IMR-90 (cell line): Measurements from ENCODE around the gene ATXN1. TPM values are rescaled to one million over a fixed set of nuclear protein-coding genes. Genes with fewer than 3 reads are reported as not detected.

Experiments
- ATAC-seq: fragments of 200-7000 bp; cut with Tn5 transposase; 2 replicates; pipeline ENCODE4 v1.9.1; 2020; ENCODE audit warnings: low read depth, mild to moderate bottlenecking, moderate library complexity
- BruUV-seq: library from RNA; stranded (reverse); fragments of 400-500 nt; replicated peaks from 2 replicates; lab custom pipeline; 2021; lab: Mats Ljungman, UMichigan
- CTCF ChIA-PET: fragments of 300-600 bp; formaldehyde crosslinking; extraction: SDS; loops from one replicate; lab custom pipeline; 2021; ENCODE audit warnings: antibody characterized with exemption; lab: Yijun Ruan, JAX
- POLR2A ChIA-PET: fragments of 300-600 bp; sonication (Branson Sonifier 250); formaldehyde crosslinking; loops from one replicate; lab custom pipeline; 2022; ENCODE audit warnings: antibody characterized with exemption; ENCODE audit not compliant: unreplicated experiment; lab: Charles Lee
- DNase-seq: peaks from one replicate; pipeline ENCODE4 v3.0.0; 2013
- H2AFZ ChIP-seq: replicated peaks from 2 replicates; pipeline ENCODE3; 2013; ENCODE audit warnings: low read length, mild to moderate bottlenecking; ENCODE audit not compliant: poor library complexity
- H2AK5ac ChIP-seq: 2 replicates; pipeline ENCODE4 v1.6.1; 2013; ENCODE audit warnings: low read depth, low read length, inconsistent platforms
- H2AK9ac ChIP-seq: replicated peaks from 2 replicates; pipeline ENCODE3; 2013; ENCODE audit warnings: mild to moderate bottlenecking, low read depth, low read length, moderate library complexity; ENCODE audit not compliant: poor library complexity
- H2BK120ac ChIP-seq: 2 replicates; pipeline ENCODE4 v1.6.1; 2013; ENCODE audit warnings: low read depth, low read length, inconsistent platforms
- H2BK15ac ChIP-seq: 3 replicates; pipeline ENCODE4 v1.6.1; 2013; ENCODE audit warnings: low read depth, low read length, inconsistent platforms
- H2BK20ac ChIP-seq: 2 replicates; pipeline ENCODE4 v1.6.1; 2013; ENCODE audit warnings: low read depth, mild to moderate bottlenecking, inconsistent platforms, low read length, moderate library complexity
- H2BK5ac ChIP-seq: 2 replicates; pipeline ENCODE4 v1.6.1; 2013; ENCODE audit warnings: mild to moderate bottlenecking, low read depth, low read length, inconsistent platforms; ENCODE audit not compliant: poor library complexity, severe bottlenecking
- H3K14ac ChIP-seq: replicated peaks from 2 replicates; pipeline ENCODE4 v1.6.1; 2013; ENCODE audit warnings: low read depth, low read length, inconsistent platforms
- H3K18ac ChIP-seq: 2 replicates; pipeline ENCODE4 v1.6.1; 2013; ENCODE audit warnings: low read depth, low read length, control low read depth
- H3K23ac ChIP-seq: 2 replicates; pipeline ENCODE4 v1.6.1; 2013; ENCODE audit warnings: low read depth, low read length, inconsistent platforms
- H3K27ac ChIP-seq: 2 replicates; pipeline ENCODE4 v1.5.1; 2013; ENCODE audit warnings: mild to moderate bottlenecking, control low read depth, low read length; ENCODE audit not compliant: insufficient read depth
- H3K27me3 ChIP-seq: 2 replicates; pipeline ENCODE4 v1.6.1; 2013; ENCODE audit warnings: low read length; ENCODE audit not compliant: control insufficient read depth, insufficient read depth
- H3K36me3 ChIP-seq: 2 replicates; pipeline ENCODE4 v1.6.1; 2013; ENCODE audit warnings: low read length, mixed read lengths; ENCODE audit not compliant: control insufficient read depth, insufficient read depth
- H3K4ac ChIP-seq: 2 replicates; pipeline ENCODE4 v1.6.1; 2013; ENCODE audit warnings: low read depth, low read length, inconsistent platforms
- H3K4me1 ChIP-seq: 2 replicates; pipeline ENCODE4 v1.6.1; 2013; ENCODE audit warnings: low read length, mixed read lengths; ENCODE audit not compliant: control insufficient read depth, insufficient read depth
- H3K4me2 ChIP-seq: 2 replicates; pipeline ENCODE4 v1.6.1; 2013; ENCODE audit warnings: low read depth, mild to moderate bottlenecking, control low read depth, low read length, moderate library complexity
- H3K4me3 ChIP-seq: 2 replicates; pipeline ENCODE4 v1.5.1; 2013; ENCODE audit warnings: low read depth, mild to moderate bottlenecking, control low read depth, low read length, moderate library complexity; ENCODE audit not compliant: insufficient read depth
- H3K56ac ChIP-seq: 2 replicates; pipeline ENCODE4 v1.6.1; 2013; ENCODE audit warnings: low read length, inconsistent platforms; ENCODE audit not compliant: insufficient read depth; ENCODE audit errors: extremely low read depth
- H3K79me1 ChIP-seq, 2 experiments: 2 replicates each; pipeline ENCODE4 v1.6.1; 2013; ENCODE audit warnings: low read length in 2 of 2, inconsistent platforms in 1 of 2, low read depth in 1 of 2
- H3K9ac ChIP-seq: 2 replicates; pipeline ENCODE4 v1.6.1; 2013; ENCODE audit warnings: low read depth, low read length, control low read depth
- H3K9me1 ChIP-seq: 2 replicates; pipeline ENCODE4 v1.6.1; 2013; ENCODE audit warnings: low read length, inconsistent platforms; ENCODE audit not compliant: insufficient read depth
- H3K9me3 ChIP-seq: 2 replicates; pipeline ENCODE4 v1.6.1; 2013; ENCODE audit warnings: low read length; ENCODE audit not compliant: control insufficient read depth, insufficient read depth
- H4K20me1 ChIP-seq: 2 replicates; pipeline ENCODE4 v1.6.1; 2013; ENCODE audit warnings: low read length, inconsistent platforms; ENCODE audit not compliant: insufficient read depth
- H4K5ac ChIP-seq: 2 replicates; pipeline ENCODE4 v1.6.1; 2013; ENCODE audit warnings: mild to moderate bottlenecking, low read depth, low read length, control low read depth
- H4K8ac ChIP-seq, 2 experiments: 2 replicates each; pipeline ENCODE4 v1.6.1; 2013; ENCODE audit warnings: low read depth in 2 of 2, low read length in 2 of 2, control low read depth in 1 of 2, inconsistent platforms in 1 of 2
- H4K91ac ChIP-seq: 2 replicates; pipeline ENCODE4 v1.6.1; 2013; ENCODE audit warnings: low read depth, low read length, inconsistent platforms; ENCODE audit not compliant: insufficient read depth
- MAZ ChIP-seq: IDR thresholded peaks from 2 replicates; pipeline ENCODE4 v1.6.1; 2012; ENCODE audit warnings: low read depth, mild to moderate bottlenecking, low read length, improper control_type of control experiment, moderate library complexity, borderline replicate concordance
- NFE2L2 ChIP-seq: fragments of 150-350 bp; IDR thresholded peaks from 2 replicates; pipeline ENCODE4 v1.6.1; 2016; ENCODE audit warnings: low read depth, mild to moderate bottlenecking, low read length
- SMC3 ChIP-seq: fragments of 150-350 bp; IDR thresholded peaks from 2 replicates; pipeline ENCODE4 v1.6.1; 2016; ENCODE audit warnings: low read depth, mild to moderate bottlenecking, antibody characterized with exemption, low read length, moderate library complexity
- WGBS, 2 experiments: methylation state at CpG; one replicate each; pipeline versions ENCODE4 v1.1.5 to v1.1.7; 2013; ENCODE audit warnings: missing lambda C conversion rate in 2 of 2; ENCODE audit not compliant: insufficient read length in 1 of 2; ENCODE audit errors: extremely low coverage in 2 of 2; 5-methylcytosine and 5-hydroxymethylcytosine counted together
- dilution Hi-C: fragments of 300-500 bp; cut with HindIII; formaldehyde crosslinking; loops from one replicate; pipeline ENCODE4 v1.14.3; 2018; ENCODE audit warnings: low sequenced_read_pairs; ENCODE audit not compliant: unreplicated experiment
- in situ Hi-C: fragments of 300-500 bp; cut with MboI; formaldehyde crosslinking; loops from 3 replicates; pipeline ENCODE4 v1.14.3; 2019; ENCODE audit warnings: low sequenced_read_pairs, inconsistent platforms, mixed read lengths
- intact Hi-C: fragments of 100-400 bp; cut with micrococcal nuclease; formaldehyde crosslinking; loops from 2 replicates; pipeline ENCODE4 v1.10.0; 2022
- polyA plus RNA-seq, 3 experiments: library from polyadenylated mRNA; depleted of rRNA; stranded (reverse); fragments of >200 nt; gene quantifications; 2 replicates each; pipeline ENCODE4 v1.2.3, GENCODE V29; 2012; ENCODE audit warnings: low replicate concordance in 1 of 3
- total RNA-seq: library from RNA; depleted of rRNA; stranded (reverse); fragments of >200 nt; gene quantifications from 2 replicates; pipeline ENCODE4 v1.2.3, GENCODE V29; 2012
- TF ChIP-seq, protein P1 (sequence below): fragments of 150-350 bp; IDR thresholded peaks from 2 replicates; pipeline ENCODE4 v1.6.1; 2016; ENCODE audit warnings: low read depth, mild to moderate bottlenecking, low read length, moderate library complexity, borderline replicate concordance

Gene ATXN1
- total and polyA plus RNA-seq, 2 of the 4 experiments (the other 2 are of a cell fraction), result 7.3 to 11.1 TPM

- Histone ChIP-seq H3K56ac (no peak overlapping the region), H4K8ac (no peak overlapping the region), H2BK15ac (no peak overlapping the region), H3K4ac (0 out of 2 replicates have a peak overlapping the region, but pooled peaks have one; percentile 28), H2AK9ac (no peak overlapping the region), H3K27me3 (no peaks in the 10 kb centered on the region), H3K18ac (peak overlapping the region; percentile 34; the same call in 1 of the 2 replicates), H3K9me1 (peaks cover 3% of the 10 kb centered on the region; the same call in 1 of the 2 replicates), H4K91ac (no peak overlapping the region), H2BK5ac (peak overlapping the region; percentile 56), H4K5ac (peak overlapping the region; percentile 47; the same call in 1 of the 2 replicates), H3K4me2 (peak overlapping the region; percentile 67; the same call in 1 of the 2 replicates), H2AK5ac (no peak overlapping the region), H3K23ac (no peak overlapping the region), H3K4me3 (no peak overlapping the region), H2AFZ (no peak overlapping the region), H2BK120ac (peak overlapping the region; percentile 15), H3K79me1 (peaks cover 6 to 18% of the 10 kb centered on the region in 2 experiments; a peak in 2 of 4 replicates), H3K14ac (no peak overlapping the region; the same call in 1 of the 2 replicates), H3K4me1 (peaks cover 17% of the 10 kb centered on the region), H4K20me1 (no peaks in the 10 kb centered on the region), H3K36me3 (peaks cover 5% of the 10 kb centered on the region; the same call in 1 of the 2 replicates), H3K27ac (no peak overlapping the region), H2BK20ac (no peak overlapping the region; the same call in 1 of the 2 replicates), H3K9me3 (no peaks in the 10 kb centered on the region), H3K9ac (no peak overlapping the region)
- ATAC-seq, result peak; percentile 61
- intact Hi-C loops, result loop anchor here (5.0 kb wide), 1 partner anchor 80 kb away; no protein-coding TSS in a partner anchor
- no peak for TF ChIP-seq MAZ
- TF ChIP-seq NFE2L2, result no peak
- TF ChIP-seq, protein P1, sequence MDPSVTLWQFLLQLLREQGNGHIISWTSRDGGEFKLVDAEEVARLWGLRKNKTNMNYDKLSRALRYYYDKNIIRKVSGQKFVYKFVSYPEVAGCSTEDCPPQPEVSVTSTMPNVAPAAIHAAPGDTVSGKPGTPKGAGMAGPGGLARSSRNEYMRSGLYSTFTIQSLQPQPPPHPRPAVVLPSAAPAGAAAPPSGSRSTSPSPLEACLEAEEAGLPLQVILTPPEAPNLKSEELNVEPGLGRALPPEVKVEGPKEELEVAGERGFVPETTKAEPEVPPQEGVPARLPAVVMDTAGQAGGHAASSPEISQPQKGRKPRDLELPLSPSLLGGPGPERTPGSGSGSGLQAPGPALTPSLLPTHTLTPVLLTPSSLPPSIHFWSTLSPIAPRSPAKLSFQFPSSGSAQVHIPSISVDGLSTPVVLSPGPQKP, result no peak
- TF ChIP-seq SMC3, result no peak
- dilution Hi-C loops, result no loop called here
- POLR2A ChIA-PET, result no interaction called here
- in situ Hi-C loops, result no loop called here
- peak; percentile 83 for DNase-seq
- WGBS, 2 experiments, result 83% methylated on average over 3 of the region's 6 CpGs; no CpG with 5 or more reads in 1 of the 2 experiments
- CTCF ChIA-PET, result interaction anchor here (1.2 to 1.3 kb wide), 2 partner anchors 12 to 29 kb away, joined by 4 to 5 read pairs; no protein-coding TSS in a partner anchor
- BruUV-seq, result no TSS peak
These were observed 328.9 kb downstream of the ATXN1 start for GRCh38 chr6:16432075-16433032.
